Inferior parietal cortex (tissue), 1 donor: ENCODE measurements around the gene APOBEC3A.
"Not testable (repeated sequence)": the region's sequence is repeated elsewhere in the genome, so short reads cannot be mapped to it uniquely, and the experiment has no call there.

Source experiments
- DNase-seq: peaks from one replicate; pipeline ENCODE4 v3.0.0-alpha.2; 2016; ENCODE audit errors: extremely low spot score

APOBEC3A gene

GRCh38 chr22:38958651-38958943, 1.2 kb downstream of the APOBEC3A start:
- not testable (repeated sequence) for DNase-seq

GRCh38 chr22:38959590-38959989, 2.2 kb downstream of the APOBEC3A start:
- DNase-seq, result no peak

GRCh38 chr22:38960673-38961072, 3.3 kb downstream of the APOBEC3A start:
- not testable (repeated sequence) for DNase-seq

DNA sequence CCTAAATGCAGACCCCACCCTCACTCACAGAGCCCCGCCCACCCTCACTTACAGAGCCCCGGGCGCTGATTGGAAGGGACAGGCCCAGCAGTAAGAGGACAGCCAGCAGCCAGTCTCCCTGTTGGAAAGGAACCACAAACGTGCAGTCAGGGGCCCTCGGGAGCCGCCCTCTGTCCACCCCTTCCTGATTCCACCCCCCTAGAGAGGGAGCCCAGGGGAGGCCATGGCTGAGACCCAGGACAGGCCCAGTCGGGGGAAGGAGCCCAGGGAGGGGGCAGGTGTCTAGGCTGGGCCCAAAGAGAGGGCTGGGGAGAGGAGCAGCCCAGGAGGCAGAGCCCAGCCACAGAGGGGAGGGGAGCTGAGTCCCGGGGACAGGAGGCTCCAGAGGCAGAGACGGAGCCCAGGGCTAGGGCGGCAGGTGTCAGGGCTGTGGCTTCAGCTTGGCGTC, 5.9 kb downstream of the APOBEC3A start:
- not testable (repeated sequence) for DNase-seq

DNA sequence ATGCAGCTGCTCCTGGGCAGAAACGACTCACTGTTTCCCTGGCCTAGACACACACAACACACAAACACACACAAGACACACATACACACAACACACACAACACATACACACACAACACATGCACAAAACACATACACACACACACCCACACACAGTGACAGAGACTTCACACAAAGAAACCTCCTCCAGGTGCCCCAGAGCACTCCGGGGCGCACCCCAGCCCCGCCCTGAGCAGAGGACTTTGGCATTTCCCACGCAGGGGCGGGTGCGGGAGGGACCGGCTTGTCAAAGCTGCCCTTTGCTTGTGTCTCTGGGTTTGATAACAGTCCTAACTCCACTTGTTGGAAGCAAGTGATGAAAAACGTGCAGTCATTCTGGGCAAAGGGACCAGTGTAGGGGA, 6.5 kb downstream of the APOBEC3A start:
- DNase-seq, result no peak

DNA sequence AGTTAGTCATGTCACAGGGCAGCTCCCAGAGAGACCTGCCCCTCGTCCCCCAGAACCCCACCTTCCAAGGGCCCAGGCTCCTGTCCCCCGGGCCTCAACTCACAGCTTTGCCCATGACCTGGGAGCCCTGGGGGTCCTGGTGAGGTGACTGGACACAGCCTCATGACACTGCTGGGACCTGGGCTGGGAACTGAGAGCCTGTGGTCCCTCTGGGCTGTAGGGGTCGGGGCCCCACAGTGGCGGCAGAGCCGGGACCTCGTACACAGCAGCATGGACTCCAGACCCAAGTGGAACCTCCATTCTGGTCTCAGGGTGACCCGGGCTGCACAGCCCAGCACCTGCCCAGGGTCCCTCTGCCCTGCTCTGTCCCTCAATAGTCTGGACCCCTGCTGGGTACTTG, 6.9 kb downstream of the APOBEC3A start:
- no peak for DNase-seq

DNA sequence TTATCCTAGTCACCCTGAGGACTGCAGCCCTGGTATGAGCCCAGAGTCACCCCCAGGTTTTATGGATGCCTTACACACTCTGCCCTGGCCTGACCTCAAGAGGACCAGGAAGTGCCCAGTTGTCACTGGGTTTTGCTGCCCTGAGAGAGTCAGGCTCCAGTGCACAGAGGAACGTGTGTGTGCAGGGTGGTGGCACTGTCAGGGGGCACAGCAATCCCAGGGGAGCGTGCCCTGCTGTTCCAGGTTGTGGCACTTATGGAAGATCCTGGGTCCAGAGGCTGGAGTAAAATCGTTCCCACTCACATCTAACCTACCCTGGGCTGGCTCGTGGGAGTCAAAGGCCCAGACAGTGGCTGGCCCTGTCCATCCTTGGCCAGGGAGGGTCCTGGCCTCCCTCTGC, 7.6 kb downstream of the APOBEC3A start:
- no peak for DNase-seq

DNA sequence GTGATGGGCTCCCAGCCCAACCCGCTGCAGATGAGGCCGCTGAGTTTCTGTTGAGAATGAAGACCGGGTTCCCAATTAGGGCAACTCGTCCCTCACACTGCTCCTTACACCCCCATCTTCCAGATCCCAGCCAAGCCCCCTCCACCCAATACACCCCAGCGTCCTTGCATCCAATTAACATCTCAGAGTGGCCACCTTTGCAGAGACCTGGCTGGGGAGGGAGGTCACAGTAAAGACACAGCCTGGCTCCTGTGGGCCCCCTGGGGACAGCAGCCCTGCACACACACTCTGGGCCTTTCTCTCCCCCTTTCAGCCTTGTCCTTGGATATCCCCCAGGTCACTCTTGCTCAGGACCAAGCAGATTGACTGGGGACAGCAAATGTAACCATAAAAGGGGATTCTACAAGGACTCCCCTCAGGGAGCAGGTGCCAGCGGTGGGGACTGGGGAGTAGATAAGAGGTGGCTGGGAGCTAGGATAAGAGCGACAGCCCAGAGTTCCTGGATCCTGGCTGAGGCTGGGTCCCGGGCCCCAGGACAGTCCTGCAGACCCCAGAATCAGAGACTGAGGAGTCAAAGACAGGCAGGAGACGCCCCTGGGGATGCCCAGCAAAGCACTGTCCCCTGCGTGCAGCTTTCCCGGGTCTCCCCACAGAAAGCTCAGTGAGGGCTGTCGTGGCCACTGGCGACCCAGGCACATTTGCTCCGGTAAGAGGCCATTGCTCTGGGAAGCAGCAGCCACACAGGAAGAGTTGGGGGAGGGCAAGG, 8.4 kb downstream of the APOBEC3A start:
- DNase-seq, result no peak

- no peak for DNase-seq
These were observed 8.9 kb downstream of the APOBEC3A start for GRCh38 chr22:38966380-38966702.

- no peak for DNase-seq
These were observed 9.5 kb downstream of the APOBEC3A start for GRCh38 chr22:38966942-38967341.

DNA sequence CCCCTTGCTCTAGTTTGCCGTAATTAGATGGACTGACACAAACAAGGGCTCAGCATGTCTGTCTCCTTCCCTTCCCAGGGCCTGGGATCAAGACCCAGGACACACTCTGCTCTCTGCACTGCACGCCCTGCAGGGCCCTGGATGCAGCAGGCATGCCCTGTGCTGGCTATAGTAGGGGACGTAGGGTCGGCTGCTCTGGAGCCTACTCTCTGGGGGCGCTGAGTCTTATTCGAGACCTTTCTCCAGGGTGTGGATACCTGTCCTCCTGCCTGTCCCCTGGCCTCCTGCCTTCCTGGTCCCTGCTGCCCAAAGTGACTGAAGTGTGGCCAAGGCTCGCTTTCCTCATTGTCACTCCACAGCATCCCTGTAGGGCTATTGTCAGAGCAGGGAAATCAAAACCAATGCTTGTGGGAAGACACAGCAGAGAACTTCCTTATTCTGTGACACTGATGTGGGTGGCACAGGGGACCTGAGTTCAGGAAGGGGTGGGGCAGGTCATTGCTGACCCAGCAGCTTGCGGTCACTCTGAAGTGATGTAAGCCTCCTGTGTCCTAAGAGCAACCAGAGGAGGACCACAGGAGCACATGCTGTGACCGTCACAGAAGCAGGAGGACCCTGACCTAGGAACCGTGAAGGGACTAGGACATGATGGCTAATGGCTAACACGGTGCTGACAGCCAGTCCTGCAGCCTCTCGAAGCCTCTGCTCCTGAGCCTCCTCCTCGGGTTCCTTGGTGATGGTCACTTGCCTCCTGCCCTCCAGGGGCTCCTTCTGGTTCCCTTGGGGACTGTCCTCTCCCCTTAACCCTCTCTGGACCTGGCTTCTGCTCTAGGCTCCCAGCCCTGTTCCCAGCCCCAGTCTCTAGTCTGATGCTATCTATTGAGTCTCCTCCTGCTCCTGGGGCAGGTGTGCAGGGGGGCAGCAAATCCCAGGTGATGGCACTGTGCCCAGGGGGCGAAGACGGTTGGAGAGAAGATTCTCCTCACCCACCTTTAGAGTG, 10.3 kb downstream of the APOBEC3A start:
- DNase-seq, result no peak

DNA sequence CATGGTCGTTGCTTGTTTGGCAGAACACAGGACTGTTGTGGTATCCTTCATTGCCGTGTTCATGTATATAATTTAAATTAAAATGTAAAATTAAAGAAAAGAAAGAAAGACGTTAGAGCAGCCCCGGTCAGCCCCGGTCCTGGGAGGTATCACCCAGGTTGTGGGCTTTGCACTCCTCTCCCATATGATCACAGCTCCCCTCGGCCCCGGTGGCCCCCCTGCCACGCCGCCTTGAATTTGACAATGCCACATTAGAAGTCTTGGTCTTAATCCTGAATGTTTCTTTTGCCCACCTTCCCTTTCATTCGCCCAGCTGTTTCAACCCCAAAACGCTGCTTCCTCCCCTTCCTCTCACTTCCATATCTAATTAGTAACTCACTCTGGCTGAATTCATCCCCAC, 11.4 kb downstream of the APOBEC3A start:
- DNase-seq, result no peak

- DNase-seq, result no peak
These were observed 13.1 kb downstream of the APOBEC3A start for GRCh38 chr22:38970551-38970950.

DNA sequence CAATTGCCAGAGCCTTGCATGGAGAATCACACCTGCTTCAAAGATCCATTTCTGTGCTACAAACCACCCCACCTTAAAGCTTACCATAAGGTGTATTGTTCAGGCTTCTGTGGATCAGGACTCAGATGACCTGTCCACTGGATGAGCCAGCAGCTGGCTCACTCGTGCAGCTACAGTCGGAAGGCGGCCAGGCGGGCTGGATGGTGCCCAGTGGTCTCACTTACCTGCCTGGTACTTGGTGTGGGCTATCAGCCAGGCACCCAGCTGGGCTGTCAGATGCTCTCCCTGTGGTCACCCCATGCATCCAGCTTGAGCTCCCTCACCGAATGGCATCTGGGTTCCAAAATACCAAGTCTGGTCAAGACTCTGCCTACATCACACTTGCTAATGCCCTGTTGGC, 13.8 kb downstream of the APOBEC3A start:
- no peak for DNase-seq

GRCh38 chr22:38971791-38972190, 14.4 kb downstream of the APOBEC3A start:
- no peak for DNase-seq

DNA sequence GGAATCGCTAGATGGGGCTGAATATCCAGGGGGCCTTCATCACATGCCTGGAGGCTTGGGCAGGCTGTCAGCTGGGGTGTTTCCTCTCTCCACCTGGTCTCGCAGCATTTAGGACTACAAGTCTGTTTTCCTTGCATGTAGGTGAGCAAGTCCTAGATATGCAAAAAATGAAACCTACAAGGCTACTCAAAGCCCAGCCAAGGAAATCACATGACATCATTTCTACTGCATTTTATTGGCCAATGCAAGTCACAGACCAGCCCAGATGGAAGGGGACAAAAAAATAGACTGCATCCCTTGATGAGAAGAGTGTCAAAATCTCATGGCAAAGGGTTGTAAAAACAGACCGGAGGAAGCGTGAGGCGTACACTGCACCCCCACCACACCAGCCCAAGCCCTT, 15.1 kb downstream of the APOBEC3A start:
- DNase-seq, result no peak

GRCh38 chr22:38973289-38974169, 16.1 kb downstream of the APOBEC3A start:
- DNase-seq, result peak; percentile 29

DNA sequence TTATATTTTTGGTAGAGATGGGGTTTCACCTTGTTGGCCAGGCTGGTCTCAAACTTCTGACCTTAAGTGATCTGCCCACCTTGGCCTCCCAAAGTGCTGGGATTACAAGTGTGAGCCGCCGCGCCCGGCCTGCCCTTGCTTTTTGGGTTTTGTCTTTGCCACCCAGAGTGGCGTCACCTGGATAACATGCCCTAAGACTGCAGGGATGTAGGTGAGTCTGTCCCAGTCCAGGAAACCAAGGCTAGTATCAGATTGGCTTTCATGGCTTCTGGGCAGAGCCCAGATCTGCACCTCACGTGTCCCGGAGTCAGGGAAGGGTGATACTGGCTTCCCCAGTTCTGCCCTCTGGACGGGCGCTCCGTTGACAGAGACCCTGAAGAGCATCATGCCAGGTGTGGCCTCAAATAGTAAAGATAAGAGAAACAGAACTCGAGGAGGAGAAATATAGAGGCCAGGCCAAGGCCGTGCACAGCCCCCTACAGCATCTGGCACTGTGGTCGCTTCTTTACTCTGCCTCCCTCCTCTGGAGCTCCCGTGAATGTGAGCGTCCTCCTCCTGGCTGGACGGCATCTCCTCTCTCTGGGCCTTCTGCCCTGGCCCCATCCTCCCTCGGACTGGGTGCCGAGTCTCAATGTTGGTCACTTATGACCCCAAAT, 16.9 kb downstream of the APOBEC3A start:
- no peak for DNase-seq

- no peak for DNase-seq
These were observed 17.4 kb downstream of the APOBEC3A start for GRCh38 chr22:38974826-38975175.

GRCh38 chr22:38977289-38977688, 19.9 kb downstream of the APOBEC3A start:
- DNase-seq, result not testable (repeated sequence)

DNA sequence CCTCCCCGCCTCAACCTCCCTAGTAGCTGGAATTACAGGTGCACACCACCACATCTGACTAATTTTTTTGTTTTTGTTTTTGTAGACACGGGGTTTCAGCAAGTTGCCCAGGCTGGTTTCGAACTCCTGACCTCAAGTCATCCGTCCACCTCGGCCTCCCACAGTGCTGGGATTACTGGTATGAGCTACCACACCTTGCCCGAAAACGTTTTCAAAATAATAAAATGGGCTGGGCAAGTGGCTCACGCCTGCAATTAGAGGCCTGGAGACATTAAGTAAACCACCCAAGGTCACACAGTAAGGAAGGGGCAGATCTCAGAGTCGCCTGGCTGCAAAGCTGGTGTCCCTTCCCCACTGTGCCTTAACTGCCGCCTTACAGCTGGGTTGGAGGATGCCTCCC, 23.2 kb downstream of the APOBEC3A start:
- not testable (repeated sequence) for DNase-seq
